GM21367 (cell line): Measurements from ENCODE around the gene RARB.

Source experiments
- ATAC-seq: cut with Tn5 transposase; IDR thresholded peaks from one replicate; pipeline ENCODE4 v1.9.1; 2021; ENCODE audit not compliant: unreplicated experiment

The RARB gene

DNA sequence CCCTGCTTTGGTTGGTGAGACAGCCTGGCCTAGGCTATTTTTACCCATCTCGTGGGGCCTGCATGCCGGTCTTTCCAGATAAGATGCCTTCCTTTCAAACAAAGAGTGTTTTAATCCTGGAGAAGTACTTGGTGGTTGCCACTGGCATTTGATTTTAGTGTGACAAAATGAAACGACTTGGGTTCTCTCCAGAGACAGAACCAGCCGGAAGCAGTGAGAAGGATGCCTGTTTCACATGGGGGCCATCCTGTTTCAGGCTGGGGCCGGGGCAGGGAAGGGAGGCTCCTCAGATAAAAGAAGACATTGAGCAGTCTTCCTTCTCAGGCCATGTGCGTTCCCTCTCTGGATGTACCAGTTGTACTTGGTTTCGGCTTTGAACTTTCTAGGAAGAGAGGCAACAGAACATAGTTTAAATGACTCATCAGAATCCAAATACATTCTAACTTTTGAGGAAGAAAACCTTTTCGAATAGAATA, 161.8 kb downstream of the RARB start:
- ATAC-seq: no peak

GRCh38 chr3:25592510-25592968, 164.5 kb downstream of the RARB start:
- no peak for ATAC-seq

DNA sequence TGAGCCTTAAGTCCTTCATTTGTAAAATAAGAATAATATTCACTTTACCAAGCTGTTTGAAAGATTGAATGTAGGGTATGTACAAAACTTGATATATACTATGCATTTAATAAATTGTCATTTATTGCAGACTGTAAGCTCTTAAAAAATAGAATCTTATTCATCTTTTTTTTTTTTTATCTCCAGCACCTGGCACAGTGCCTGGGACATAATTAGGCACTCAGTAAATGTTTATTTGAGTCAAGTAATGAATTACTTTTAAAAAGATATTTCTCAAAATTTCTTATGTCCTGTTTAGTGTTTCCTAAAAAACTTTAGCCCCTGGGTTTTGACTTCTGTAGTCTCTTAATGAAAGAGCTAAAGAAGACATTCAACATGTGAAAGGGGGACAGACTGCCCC, 164.9 kb downstream of the RARB start:
- no peak for ATAC-seq

DNA sequence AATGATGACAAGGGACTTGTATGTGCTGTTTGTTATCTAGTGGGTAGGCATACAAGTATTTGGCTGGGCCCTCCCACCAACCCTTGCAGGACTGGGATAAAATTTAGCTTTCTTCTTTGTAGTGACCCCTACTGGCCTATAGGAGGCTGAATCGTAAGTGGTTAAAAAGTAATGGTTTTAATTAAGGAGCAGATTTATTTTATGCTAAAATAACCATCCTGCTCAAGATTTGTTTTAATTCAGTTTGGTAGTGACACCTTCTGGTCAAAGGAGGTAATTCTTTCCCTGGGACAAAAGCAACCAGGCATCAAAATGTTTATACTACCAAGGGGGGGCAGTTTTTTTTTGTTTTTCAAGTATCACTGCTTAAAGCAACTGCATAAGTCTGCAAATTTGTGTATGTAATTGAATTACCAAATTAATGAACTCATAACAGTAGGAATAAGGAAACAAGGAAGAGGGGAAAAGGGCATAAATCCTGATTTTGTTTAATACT, 166.0 kb downstream of the RARB start:
- peak; percentile 55 for ATAC-seq

DNA sequence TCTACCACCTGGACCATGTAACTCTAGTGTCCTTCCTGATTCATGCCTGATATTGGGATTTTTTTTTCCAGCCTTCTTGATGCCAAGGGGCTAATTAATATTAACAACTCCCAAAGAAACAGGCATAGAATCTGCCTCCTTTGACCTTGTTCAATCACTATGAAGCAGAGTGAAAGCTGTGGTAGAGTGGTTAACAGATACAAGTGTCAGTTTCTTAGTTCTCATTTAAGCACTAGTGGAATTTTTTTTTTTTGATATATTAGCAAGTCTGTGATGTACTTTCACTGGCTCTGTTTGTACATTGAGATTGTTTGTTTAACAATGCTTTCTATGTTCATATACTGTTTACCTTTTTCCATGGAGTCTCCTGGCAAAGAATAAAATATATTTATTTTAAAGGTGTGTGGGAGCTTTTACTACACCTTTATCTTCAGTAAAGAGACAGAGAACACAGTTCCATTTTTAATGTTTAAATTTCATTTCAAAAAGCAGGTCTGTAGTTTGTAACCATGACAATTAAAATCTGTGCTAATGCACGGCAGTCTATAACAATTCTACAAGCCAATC, 169.6 kb downstream of the RARB start:
- no peak for ATAC-seq

DNA sequence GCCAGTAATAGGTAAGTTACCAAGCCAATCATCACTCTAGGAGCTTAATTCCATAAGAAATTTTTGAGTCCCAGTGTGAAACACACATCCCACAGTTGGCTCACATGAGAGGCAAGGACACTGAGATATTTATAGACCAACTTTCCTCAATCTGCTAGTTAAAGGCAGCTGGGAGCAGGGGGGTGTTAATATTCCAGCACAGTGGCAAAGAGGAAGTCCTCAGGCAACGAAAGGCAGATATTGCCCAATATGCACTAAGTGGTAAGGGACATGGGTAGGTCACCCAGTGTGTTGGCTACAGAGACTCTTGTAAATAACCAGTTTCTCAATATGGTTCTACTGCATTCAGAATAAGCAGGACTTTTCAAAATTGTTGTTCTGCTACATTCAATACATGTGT, 175.6 kb downstream of the RARB start:
- no peak for ATAC-seq

DNA sequence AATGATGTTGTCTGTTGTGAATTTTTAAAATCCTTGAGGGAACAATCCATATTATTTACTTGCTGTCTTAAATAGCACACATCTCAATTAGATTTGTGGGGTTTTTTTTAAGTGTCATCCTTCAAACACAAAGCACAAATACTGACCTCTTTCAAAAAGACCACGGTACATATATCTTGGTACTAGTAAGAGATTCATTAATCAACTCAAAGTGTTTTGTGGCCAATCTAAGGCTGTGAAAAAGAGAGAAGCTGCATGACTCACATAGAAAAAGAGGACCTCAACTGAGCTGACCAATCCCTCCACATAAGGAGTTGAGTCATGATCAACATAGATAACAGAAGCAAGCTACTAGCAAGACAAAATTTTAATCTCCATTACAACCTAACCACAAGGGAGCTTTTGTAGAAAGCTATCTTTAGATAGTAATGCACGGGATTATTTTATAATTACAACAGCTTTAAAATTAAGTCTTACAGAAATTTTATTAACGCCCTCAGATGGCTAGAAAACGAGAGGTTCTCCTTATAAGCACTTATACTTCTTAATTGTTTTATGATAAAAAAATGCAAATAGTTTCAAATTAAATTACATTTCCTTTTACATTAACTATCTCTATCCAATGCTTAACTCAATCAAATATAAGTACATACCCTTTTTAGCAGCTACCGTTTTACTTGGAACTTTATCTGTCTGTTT, 176.2 kb downstream of the RARB start:
- ATAC-seq: no peak

DNA sequence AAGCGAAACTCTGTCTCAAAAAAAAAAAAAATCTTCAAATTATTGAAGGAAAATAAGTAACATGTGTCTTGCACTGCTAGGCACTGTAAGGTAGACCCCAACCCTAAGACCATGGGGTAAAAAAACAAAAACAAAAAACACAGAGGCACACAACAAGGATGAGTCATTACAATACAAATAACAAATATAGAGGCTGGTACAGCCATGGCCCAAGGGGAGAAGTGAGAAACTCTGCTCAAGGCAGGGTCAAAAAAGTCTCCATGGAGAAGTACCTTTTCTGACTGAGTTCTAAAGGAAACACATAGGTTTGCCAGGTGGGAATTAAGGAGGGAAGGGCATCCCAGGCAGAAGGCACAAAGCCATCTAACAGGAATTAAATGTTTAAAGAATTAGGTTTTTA, 182.1 kb downstream of the RARB start:
- ATAC-seq: no peak

DNA sequence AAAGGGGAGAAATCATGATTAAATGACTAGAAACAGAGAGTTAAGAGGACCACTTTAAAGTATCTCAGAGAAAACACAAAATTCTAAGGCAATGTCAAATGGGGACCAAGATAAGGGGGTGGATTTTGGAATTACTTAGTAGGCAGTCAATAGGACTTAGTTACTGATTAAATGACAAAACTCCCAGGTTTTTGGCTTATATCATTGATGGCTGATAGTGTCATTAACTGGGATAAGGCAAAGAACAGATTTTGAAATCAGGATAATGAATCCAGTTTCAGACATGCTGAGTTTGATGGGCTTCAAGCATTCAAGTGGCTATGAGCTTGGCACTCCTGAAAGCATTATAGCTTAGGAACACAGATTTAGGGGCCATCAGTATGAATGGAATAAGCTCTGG, 182.7 kb downstream of the RARB start:
- no peak for ATAC-seq

DNA sequence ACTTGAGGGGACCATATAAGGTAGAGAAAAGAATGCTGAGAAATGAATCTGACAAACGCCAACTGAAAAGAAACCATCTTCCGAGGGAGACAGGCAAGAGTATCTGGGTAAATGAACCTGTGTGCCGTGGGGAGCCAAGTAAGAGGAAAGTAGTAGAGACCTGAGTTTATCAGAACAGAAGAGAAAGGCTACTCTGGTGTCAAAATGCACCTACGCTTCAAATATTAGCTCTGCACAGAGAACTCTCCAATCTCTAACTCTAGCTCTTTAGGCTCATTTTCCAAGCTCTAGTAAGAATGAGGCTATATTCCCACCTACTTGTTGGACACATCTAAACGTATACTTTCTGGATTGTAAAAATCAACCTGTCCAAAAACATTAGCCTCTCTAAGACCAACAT, 183.1 kb downstream of the RARB start:
- no peak for ATAC-seq

- ATAC-seq: no peak
These were observed 190.0 kb downstream of the RARB start for GRCh38 chr3:25618028-25618427.

GRCh38 chr3:25619382-25619781, 191.3 kb downstream of the RARB start:
- no peak for ATAC-seq

DNA sequence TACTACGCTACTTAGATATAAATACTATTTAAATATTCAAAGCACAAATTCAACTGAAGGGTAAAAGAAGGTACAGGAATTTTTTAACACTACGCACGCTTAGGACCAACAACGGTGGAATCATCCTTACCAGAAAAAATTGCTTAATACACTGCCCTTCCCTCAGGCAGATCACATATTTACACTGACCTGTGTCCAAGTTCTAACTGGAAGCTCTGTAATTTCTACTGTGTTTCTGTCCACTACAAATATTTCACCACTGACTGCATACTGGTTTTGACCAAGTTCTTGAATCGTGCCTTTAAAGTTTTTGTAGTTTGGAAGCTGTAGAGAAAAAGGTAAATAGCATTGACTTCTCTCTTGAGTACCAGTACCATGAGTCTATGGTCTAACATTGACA, 192.4 kb downstream of the RARB start:
- no peak for ATAC-seq

DNA sequence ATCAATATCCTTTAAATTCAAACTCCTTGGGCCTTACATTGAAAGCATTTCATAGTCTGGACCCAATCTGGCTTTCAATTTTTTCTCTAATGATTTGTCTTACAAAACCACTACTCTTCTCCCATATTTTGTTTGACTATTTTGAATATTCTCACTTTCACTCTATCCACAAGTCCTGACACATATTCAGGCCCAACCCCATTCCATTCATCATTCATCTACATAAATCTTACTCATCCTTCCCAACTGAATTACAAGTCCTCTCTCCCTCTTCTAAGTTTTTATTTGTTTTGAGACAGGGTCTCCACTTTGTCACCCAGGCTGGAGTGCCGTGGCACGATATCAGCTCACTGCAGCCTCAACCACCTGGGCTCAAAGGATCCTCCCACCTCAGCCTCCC, 193.0 kb downstream of the RARB start:
- no peak for ATAC-seq

DNA sequence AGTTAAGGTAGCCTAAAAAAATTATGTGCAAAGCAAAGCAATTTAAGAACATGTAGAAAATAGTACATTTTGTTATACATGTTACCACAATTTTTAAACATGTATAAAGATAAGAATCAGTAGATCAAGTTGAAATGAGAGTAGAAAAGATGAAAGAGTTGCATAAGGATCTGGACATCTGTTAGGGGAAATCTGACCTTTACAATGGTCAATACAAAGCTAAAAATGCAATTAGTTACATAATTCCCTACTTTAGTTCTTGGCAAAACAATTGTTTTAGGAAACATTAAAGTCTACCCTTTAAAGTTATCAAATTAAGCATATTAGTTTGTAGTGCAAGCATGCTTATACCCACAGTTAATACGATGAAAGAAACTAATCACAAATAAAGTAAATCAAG, 203.9 kb downstream of the RARB start:
- ATAC-seq: no peak

- ATAC-seq: no peak
These were observed 205.9 kb downstream of the RARB start for GRCh38 chr3:25633919-25634318.

- ATAC-seq: no peak
These were observed 207.0 kb downstream of the RARB start for GRCh38 chr3:25635038-25635437.
